Measurements from ENCODE around the gene ATP8A2. TPM values are rescaled to one million over a fixed set of nuclear protein-coding genes. Genes with fewer than 3 reads are reported as not detected.

ATP8A2 gene
- total RNA-seq, 4 donors from 2014 or later: 0.13 to 0.29 (median 0.24) TPM

GRCh38 chr13:25902455-25902854 is 530.7 kb downstream of the ATP8A2 start:
- Histone ChIP-seq H3K4me1 (peaks cover 0 to 10% of the 10 kb centered on the region in 2 donors), H3K36me3 (no peaks in the 10 kb centered on the region), H3K27me3 (no peaks in the 10 kb centered on the region), H3K27ac (no peak overlapping the region), H3K9me3 (no peaks in the 10 kb centered on the region), H3K4me3 (replicated peaks in 1 of 3) (no peak overlapping the region)
- 78 to 80% methylated on average over 6 of the region's 6 CpGs for WGBS, 2 donors
- DNase-seq: no peak
- intact Hi-C loops (cut with DNase I): no loop called here
- TF ChIP-seq CTCF (IDR thresholded peaks at IDR 0.05) (no peak), POLR2A (IDR thresholded peaks at IDR 0.05) (no peak)

- Histone ChIP-seq H3K36me3 (no peaks in the 10 kb centered on the region), H3K4me1 (peaks cover 0 to 10% of the 10 kb centered on the region in 2 donors), H3K4me3 (replicated peaks in 1 of 3) (no peak overlapping the region), H3K27ac (no peak overlapping the region), H3K9me3 (no peaks in the 10 kb centered on the region), H3K27me3 (no peaks in the 10 kb centered on the region)
- WGBS, 2 donors: 36 to 46% methylated on average over 11 of the region's 11 CpGs
- peak in 1 of 2 donors; percentile 34 for DNase-seq
- intact Hi-C loops (cut with DNase I): no loop called here
- TF ChIP-seq POLR2A (IDR thresholded peaks at IDR 0.05) (no peak), CTCF (IDR thresholded peaks at IDR 0.05) (no peak)
These were observed 531.1 kb downstream of the ATP8A2 start for GRCh38 chr13:25902891-25903341.

DNA sequence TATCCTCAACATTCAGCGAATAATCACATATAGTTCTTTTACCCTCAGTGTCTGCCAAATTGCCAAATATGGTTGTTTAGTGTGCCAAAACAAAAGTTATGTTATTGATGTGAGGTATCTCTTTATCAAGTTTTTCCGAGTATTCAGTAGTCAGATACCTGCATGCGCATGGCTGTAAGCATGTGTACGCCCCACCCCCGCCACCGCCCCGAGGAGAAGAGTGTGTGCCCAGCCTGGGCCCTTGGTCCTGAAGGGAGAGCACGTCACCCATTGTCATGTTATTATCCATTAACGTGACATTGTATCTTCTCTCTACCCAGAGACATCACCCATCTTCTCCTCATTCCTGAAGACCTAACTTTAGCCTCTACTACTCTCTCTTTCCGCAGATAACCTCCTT is 533.1 kb downstream of the ATP8A2 start:
- no peak for DNase-seq
- TF ChIP-seq CTCF (IDR thresholded peaks at IDR 0.05): no peak
- H3K4me3 ChIP-seq (replicated peaks in 1 of 3): no peak overlapping the region
- intact Hi-C loops (cut with DNase I): no loop called here
- no peak overlapping the region for H3K27ac ChIP-seq
- 97% methylated on average over 10 of the region's 10 CpGs for WGBS, 2 donors
- H3K27me3 ChIP-seq: no peaks in the 10 kb centered on the region
- peaks cover 4 to 19% of the 10 kb centered on the region in 2 donors for H3K4me1 ChIP-seq
- no peaks in the 10 kb centered on the region for H3K9me3 ChIP-seq
- H3K36me3 ChIP-seq: no peaks in the 10 kb centered on the region

- Histone ChIP-seq H3K27me3 (no peaks in the 10 kb centered on the region), H3K9me3 (no peaks in the 10 kb centered on the region), H3K4me1 (peaks cover 4 to 19% of the 10 kb centered on the region in 2 donors), H3K4me3 (replicated peaks in 1 of 3) (no peak overlapping the region), H3K27ac (no peak overlapping the region), H3K36me3 (no peaks in the 10 kb centered on the region)
- no peak for TF ChIP-seq CTCF (IDR thresholded peaks at IDR 0.05)
- no peak for TF ChIP-seq POLR2A (IDR thresholded peaks at IDR 0.05)
- 80 to 86% methylated on average over 5 of the region's 5 CpGs for WGBS, 2 donors
- intact Hi-C loops (cut with DNase I): no loop called here
- DNase-seq: peak in 1 of 2 donors; percentile 5
These were observed 533.8 kb downstream of the ATP8A2 start for GRCh38 chr13:25905611-25906010.

DNA sequence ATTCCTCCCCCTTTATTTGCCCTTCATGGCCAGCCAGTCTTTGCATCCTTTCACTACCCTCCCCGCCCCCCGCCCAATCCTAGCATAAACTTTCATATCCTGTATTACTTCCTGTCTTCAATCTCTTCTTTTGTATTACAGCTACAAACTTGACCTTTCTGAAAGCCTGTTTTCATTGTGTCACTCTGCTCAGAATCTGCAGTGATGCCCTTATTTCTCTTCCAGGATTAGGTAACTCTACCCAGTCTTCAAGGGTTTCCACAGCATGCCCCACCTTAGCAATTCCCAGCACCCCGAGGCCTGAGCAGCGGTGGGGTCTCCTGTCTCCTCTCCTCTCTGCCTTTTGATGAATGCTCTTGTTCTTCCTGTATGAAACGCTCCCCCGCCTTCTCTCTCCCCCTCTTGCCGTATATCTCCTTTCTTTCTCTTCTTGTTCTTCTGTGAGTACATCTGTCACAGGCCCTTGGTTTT is 534.5 kb downstream of the ATP8A2 start:
- TF ChIP-seq CTCF (IDR thresholded peaks at IDR 0.05): no peak
- TF ChIP-seq POLR2A (IDR thresholded peaks at IDR 0.05): no peak
- WGBS, 2 donors: 64 to 75% methylated on average over 7 of the region's 7 CpGs
- Histone ChIP-seq H3K27me3 (no peaks in the 10 kb centered on the region), H3K36me3 (no peaks in the 10 kb centered on the region), H3K9me3 (no peaks in the 10 kb centered on the region), H3K27ac (no peak overlapping the region), H3K4me1 (peaks cover 4 to 19% of the 10 kb centered on the region in 2 donors), H3K4me3 (replicated peaks in 1 of 3) (no peak overlapping the region)
- intact Hi-C loops (cut with DNase I): no loop called here
- DNase-seq: no peak
